NCI-H226 (cell line): Measurements from ENCODE around the gene KCNIP3.
A peak's percentile ranks its signal among the peaks of the same experiment; 100 is the strongest.

Source experiments
- DNase-seq: peaks from one replicate; pipeline ENCODE4 v3.0.0-alpha.2; 2015

KCNIP3 gene

DNA sequence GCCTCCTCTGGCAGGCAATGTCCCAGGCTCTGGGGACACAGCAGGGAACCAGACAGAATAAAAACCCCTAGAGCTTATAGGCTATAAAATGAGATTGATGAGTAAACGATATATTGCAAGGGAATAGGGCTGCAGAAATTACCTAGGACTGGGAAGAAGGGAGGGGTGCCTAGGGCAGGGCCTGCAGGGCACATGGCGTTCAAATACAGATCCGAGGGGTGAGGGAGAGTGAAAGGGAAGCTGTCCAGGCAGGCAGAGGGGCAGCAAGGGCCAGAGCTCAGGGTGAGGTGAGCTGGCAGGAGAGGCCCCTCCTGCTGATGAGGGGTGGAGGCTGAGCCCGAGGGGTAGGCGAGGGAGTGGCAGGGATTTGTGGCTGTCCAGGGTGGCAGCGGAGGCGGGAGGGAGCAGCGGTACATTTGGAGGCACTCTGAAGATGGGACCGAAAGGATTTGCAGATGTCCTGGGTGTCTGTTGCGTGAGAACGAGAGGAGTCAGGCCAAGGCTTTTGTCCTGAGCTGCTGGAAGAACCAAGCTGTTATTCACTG is 33.7 kb downstream of the KCNIP3 start:
- no peak for DNase-seq

DNA sequence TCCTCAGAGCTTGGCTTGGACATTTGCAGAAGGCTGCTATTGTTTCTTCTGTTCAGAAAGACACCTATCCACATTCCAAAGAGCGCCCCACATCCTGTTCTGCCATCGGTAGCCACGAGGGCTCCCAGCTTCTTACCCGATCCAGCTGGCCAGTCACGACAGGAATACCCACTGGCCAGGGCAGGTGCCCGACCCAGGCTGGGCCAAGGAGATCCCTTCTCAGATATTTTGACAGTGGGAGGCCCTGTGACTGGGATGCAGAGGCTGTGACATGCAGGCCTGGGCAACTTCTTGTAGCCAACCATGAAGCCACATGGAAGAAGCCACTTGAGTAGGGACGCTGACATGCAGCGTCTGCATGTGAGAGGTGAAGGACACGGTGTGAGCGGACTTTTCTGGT is 34.5 kb downstream of the KCNIP3 start:
- DNase-seq: no peak

DNA sequence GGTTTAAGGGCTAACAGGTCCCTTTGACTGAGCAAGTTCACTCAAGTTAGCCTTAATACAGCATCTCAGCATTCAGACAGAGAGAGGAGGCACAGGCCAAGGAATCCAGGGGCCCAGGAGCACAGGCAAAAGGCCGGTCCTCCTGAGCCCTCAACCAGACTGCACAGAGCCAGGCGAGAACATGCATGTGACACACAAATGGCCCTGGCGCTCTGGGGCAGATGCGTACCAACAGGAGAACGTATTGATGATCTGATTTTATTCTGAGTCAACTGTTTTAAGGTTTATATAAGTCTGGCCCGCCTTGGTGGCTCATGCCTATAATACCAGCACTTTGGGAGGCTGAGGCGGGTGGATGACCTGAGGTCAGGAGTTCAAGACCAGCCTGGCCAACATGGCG is 34.9 kb downstream of the KCNIP3 start:
- DNase-seq: no peak

DNA sequence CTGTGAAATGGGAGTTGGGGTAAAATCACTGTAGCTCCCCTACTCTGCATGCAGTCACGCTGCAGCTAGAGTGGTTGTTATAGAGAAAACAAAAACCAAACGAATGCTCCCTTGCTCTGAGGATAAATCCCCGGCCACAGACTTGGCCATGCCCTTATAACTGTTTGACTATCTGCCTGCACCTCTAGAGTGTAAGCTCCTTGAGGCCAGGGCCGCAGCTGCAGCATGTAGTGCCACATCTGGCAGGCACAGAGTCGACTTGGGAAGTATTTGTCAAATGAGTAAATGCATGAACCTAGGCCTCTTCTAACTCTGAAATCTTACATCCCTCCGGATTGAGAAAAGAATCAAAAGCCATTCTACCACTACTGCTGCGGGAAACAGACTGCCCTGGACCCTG is 35.9 kb downstream of the KCNIP3 start:
- no peak for DNase-seq

- peak; percentile 94 for DNase-seq
Measured at GRCh38 chr2:95333888-95334338, 36.8 kb downstream of the KCNIP3 start.

DNA sequence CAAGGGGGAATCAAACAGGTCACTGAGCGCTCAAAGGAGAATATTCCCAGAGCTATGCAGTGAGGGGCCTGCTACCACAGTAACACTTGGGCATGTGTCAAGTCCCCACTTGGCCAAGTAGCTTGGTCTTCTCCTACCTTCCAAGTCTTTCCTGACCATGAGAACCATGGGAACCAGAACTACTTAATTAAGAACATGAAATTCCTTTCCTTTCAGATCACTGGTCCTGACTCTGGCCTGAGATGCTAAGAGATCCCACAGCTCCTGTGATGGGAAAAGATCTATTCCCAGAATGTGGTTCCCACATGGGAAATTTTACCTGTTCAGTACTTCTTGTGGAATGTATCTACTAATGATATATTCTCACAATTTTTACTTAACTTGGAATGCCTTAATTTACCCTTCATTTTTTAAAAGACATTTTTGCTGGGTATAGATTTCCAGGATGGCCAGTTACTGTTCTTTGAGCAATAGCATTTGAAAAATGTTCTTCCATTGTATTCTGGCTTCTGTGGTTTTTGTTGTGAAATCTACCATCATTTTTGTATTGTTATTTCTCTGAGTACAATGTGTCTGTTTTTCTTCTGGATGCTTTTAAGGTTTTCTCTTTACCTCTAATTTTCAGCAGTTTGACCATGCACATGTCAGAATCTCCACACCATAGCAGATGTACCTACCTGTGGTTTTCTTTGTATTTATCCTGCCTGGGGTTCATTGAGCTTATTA is 37.9 kb downstream of the KCNIP3 start:
- peak; percentile 56 for DNase-seq

DNA sequence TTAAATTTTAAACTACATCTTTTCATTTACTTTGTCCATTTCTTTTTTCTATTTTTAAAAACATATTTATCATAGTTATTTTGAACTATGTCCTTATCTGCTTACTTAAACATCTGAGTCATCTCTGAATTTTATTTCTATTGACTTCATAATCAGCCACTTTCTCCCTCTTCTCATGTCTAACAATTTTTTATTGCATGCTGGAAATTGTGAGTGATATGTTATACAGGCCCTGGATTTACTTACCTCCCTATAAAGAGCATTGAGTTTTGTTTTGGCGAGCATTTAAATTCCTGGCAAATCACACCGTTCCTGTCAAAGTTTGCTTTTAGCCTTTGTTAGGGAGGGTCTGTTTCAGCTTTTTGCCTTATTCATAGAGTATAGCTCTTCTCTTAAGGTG is 39.3 kb downstream of the KCNIP3 start:
- DNase-seq: no peak

DNA sequence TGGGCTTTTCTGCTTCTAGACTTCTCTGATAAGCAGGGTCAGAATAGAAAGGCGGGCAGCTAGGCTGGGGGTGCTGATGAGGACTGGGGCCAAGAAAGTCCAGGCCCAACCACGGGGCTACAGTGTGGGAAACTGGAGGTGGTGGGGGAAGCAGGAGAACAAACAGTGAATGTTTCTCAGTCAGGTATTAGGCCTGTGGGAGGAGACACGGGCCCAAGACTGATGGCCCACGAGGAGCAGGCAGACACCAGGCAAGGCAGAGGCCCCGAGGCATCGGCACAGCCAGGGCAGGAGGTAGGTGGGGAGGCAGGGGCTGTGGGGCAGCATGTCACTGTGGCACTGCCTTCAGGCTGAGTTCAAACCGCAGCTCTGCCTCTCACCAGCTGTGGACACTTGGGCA is 40.7 kb downstream of the KCNIP3 start:
- no peak for DNase-seq

DNA sequence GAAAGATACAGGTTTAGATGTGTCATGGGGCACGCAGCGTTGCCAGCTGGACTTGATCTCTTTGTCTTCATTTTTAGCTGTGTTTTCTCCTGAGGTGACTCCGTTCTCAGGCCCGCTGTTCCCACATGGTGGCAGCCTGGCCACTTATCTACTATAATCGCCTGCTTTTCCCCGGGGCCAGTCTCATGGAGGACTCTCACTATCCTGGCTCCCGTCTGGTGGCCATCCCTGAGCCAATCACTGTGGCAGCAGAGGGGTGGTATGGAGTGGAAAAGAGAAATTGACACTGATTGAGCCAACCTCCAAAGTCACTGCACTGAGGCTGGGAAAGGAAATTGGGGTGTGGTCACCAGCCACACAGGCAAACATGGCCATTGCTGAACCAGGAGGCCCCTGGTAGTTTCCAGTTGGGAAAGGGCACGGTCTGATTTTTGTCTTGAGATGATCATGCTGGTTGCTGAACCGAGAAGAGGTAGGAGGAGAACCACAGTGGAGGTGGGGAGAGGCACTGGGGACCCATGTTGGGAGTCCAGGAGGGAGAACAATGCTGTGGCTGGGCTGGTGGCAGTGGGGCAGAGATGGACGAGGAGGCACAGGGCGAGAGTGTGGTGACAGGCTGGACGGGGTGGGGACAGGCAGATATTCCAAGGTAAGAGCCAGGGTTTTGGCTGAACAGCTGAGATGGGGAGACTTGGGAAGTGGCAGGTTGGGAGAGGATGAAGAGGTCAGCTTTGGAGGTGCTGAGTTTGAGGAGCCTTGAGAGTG is 45.6 kb downstream of the KCNIP3 start:
- DNase-seq: no peak

DNA sequence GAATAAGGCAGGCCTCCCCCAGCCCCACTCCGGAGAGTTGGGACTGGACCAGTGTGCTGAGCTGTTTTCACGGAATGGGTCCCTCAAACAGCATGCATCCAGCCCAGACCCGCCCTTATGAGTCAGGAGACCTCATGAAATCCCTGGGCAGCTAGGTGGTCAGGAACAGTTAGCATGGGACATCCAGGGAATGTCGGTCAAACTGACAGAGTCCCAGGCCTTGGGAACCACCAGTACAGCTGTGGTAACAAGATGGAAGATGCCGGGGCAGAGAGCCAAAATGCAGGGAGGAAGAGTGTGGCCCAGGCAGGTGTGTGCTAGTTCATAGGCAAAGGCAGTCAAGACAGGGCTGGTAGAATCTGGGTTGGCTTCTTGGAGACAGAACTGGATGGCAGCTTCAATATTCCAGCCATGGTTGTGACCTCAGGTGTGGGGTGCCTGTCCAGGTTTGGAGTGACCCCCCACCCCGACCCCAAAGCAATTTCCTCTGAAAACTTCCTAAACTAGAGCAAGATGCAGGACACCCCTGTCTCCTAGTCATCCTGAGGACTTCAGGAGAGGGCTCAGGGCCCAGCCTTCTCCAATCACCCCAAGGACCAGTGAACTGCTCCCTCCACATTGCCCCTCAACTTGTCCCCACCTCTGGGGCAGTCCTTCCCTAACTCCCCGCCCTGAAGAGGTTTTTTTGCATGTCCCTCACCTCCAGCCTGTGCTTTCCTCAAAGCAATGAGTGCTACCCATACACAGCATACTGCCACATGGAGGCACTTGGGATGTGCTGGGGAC is 46.5 kb downstream of the KCNIP3 start:
- DNase-seq: no peak

DNA sequence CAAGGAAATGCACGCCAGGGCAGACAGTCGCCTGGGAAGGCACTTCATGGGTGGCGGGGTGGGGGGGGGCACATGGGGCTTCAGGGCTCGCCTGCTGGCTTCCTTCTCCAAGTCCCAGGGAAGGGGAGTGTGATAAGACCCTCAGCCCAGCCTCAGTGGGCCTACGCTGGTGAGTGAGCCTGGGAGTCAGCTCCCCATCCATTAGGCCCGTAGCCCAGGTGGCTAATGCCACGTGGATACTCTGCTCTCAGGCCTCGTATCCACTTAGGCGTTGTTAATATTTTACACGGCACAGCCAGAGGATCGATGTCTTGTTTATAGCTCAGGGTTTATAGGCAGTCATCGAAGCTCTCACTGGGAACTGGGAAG is 47.1 kb downstream of the KCNIP3 start:
- DNase-seq: no peak

DNA sequence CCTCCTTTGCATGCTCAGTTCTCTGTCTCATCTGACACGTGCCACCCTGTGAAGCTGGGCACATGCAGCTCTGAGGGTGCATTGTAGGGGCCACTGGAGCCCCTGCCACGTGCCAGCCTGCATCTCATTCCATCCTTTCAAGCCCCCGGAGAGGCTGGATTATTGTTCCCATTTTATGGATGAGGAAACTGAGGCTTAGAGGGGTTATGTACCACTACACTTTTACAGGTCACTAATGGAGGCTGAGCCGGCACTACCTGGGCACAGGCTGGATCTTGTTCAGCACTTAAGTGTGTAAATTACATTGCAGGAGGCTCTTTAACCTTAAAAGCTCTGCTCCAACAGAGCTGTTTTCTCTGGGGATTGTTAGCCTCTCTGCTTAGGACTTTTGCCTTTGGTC is 47.5 kb downstream of the KCNIP3 start:
- DNase-seq: no peak

DNA sequence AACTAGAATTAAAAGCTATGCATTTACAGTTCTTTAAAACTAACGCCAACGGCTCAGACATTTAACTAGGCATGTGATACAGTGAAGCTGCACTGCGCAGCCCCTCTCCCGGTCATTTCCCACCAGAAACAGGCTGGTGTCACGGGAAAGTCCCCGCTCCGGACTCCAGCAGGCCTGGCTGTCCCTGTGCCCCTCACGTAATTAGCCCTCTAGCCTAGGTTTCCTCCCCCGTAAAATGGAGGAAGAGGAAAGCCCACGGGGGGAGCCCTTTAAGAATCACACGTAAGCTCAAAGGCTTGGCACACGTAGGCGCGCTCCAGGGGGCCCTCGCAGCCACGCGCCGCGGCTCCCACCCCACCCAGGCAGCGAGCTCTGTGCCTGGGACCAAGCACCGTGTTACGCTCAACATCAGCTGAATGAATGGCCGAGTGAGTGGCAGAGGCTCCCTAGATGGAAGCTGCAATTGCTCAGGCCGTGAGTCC is 48.0 kb downstream of the KCNIP3 start:
- DNase-seq: no peak

DNA sequence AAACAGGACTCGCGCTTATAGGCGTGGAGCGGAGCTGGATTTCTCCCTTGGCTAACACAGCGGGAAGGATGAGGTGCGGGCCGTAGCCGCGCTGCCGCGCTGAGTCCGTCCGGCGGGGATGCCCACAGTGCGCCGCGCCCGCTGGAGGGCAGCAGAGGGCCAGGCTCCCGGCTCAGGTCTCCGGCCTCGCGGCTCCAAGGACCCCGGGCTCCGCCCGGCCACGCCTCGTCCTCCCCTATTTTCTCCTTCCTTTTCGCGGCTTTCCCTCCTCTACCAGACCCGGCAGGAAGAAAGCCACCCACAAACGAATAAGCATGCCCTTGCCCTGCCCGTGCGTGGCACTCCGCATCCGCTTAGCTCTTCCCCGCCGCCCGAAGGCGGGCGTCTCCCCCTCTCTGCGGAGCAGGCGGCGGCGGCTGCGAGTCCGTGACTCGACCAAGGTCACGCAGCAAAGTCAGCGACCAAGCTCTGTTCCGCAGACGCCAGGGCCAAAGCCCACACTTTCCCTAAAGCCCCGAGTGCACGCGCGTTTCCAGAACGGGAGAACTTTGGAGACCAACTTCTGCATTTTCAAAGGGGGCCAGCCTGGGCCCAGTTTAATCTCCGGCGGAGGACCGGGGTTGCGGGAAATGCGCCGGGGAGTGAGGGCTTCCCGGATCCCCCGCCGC is 48.5 kb downstream of the KCNIP3 start:
- DNase-seq: peak; percentile 81

GRCh38 chr2:95346231-95346737 is 49.1 kb downstream of the KCNIP3 start:
- peak; percentile 75 for DNase-seq

DNA sequence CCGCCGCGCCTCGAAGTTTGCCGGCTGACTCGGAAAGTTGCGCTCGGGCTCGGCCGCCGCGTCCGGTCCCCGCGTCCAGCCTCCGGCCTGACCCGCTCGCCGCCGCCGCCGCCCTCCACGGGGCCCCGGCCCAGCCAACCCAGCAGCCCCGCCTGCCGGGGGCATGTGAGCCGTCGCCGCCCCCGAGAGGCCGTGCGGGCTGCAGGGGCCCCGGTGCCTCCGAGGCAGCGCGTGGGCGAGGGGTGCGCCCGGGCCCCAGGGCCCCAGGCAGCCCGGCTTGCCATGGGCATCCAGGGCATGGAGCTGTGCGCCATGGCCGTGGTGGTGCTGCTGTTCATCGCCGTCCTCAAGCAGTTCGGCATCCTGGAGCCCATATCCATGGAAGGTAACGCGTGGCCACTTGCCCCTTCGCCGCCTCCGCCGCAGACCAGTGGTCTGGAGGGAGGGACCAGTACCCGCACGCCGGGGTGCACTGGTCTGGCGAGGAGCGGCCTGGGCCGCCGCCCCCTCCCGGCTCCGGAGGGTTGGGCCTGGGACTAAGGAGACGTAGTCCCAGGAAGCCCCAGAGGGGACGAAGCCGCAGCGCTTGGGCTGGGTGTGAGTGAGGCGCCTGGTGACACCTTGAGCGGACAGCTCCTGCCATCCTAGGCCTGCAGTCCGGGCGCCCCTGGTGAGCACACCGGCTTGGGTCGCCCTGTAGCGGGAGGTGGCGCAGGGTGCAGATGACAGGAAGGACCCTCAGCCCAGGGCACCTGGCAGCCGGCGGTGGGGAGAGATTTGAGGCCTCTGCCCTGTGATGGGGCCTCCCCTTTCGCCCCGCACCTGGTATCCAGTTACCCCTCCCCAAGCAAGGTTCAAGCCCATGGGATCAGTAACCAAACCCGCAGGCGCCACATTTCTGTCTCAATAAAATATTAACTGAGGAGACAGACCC is 49.9 kb downstream of the KCNIP3 start:
- no peak for DNase-seq

DNA sequence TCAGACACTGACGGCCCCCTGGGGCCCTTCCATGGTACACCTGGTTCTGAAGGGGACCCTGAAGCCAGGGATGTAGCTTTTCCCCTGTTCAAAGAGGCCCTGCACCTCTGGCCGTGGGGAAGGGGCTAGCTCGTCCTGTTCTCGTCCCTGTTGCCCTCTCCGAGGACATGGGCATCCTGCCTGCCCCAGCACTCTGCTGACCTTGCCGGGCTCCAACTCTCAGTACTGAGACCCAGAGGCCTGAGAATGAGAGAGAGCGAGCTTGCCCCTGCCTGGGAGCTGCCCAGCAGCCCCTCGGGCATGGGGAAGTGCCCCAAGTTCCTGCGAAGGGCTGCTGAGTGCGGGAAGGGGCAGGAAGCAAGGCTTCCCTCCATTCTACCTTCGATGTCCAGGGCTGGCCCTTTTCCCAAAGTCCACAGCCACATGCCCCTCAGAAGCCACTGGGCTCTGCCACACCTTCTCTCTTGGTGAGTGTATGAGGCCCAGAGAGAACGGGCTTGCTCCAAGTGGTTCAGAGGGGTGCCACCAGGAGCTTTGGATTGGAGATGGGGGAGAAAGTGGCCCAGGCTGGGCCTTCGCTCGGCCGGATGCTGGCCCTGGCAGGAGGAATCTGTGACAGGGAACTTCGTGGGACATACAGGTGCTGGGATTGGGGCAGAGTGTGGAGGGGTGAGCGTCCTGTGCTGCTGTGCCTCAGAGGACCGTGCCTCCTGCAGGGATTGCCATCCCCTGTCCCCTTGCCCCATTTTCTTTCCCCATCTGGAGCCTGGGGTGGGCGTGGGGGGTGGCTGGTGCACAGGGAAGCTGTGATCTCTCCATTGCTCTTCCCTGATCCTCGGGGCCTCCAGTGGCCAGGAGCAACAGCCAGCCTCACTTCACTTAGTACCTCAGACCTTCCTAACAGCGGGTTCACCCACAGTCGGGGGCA is 50.8 kb downstream of the KCNIP3 start:
- no peak for DNase-seq

DNA sequence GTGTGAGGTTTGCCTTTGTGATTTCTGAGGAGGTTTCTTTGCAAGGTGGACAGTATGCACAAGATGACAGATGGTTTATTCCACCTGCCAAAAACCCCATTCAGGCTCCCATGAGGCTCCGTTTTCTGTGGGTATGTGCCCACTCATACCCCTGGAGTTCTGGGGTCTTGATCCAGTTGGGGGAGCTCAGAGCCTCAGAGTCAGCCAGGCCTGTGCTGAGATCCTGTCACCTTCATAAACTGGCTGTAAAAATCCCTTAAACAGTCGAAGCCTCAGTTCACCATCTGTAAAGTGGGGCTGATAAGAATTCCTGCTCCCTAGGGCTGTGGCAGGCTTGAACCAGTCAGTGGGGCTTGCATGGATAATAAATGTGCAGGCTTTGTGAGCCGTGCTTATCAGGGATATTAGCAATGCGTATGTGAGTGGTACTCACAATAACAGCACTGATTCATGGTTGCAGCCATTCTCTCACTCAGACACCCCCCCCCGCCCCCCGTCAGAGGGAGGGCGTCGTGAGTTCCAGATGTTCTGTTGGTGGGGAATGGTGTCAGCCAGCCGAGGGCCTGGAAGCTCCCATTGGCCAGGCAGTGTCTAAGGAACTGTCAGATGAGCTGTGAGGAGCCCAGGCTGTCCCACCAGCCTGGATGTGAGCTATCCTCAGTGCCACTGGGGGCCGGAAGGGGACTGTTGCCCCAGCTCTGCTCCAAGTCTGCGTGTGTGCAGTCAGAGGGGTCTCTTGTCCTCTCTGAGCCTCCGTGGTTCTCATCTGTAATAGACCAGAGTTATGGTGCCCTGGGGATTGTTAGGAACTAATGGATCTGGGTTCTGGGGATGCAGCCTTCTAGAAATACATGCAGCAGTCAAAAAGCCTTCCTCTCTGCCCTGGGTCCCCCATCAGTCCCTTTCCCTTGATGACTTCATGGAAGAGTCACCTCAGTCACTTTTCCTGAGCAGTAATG is 51.7 kb downstream of the KCNIP3 start:
- no peak for DNase-seq
